IMR-90 (cell line): ENCODE measurements around the gene ZNF219. TPM values are rescaled to one million over a fixed set of nuclear protein-coding genes. Genes with fewer than 3 reads are reported as not detected.

Experiments used
- ATAC-seq: fragments of 200-7000 bp; cut with Tn5 transposase; 2 replicates; pipeline ENCODE4 v1.9.1; 2020; ENCODE audit warnings: low read depth, mild to moderate bottlenecking, moderate library complexity
- BruUV-seq: library from RNA; stranded (reverse); fragments of 400-500 nt; replicated peaks from 2 replicates; lab custom pipeline; 2021; lab: Mats Ljungman, UMichigan
- CTCF ChIA-PET: fragments of 300-600 bp; formaldehyde crosslinking; extraction: SDS; loops from one replicate; lab custom pipeline; 2021; ENCODE audit warnings: antibody characterized with exemption; lab: Yijun Ruan, JAX
- POLR2A ChIA-PET: fragments of 300-600 bp; sonication (Branson Sonifier 250); formaldehyde crosslinking; loops from one replicate; lab custom pipeline; 2022; ENCODE audit warnings: antibody characterized with exemption; ENCODE audit not compliant: unreplicated experiment; lab: Charles Lee
- DNase-seq: peaks from one replicate; pipeline ENCODE4 v3.0.0; 2013
- H2AFZ ChIP-seq: replicated peaks from 2 replicates; pipeline ENCODE3; 2013; ENCODE audit warnings: low read length, mild to moderate bottlenecking; ENCODE audit not compliant: poor library complexity
- H2AK5ac ChIP-seq: 2 replicates; pipeline ENCODE4 v1.6.1; 2013; ENCODE audit warnings: low read depth, low read length, inconsistent platforms
- H2AK9ac ChIP-seq: replicated peaks from 2 replicates; pipeline ENCODE3; 2013; ENCODE audit warnings: mild to moderate bottlenecking, low read depth, low read length, moderate library complexity; ENCODE audit not compliant: poor library complexity
- H2BK120ac ChIP-seq: 2 replicates; pipeline ENCODE4 v1.6.1; 2013; ENCODE audit warnings: low read depth, low read length, inconsistent platforms
- H2BK15ac ChIP-seq: 3 replicates; pipeline ENCODE4 v1.6.1; 2013; ENCODE audit warnings: low read depth, low read length, inconsistent platforms
- H2BK20ac ChIP-seq: 2 replicates; pipeline ENCODE4 v1.6.1; 2013; ENCODE audit warnings: low read depth, mild to moderate bottlenecking, inconsistent platforms, low read length, moderate library complexity
- H2BK5ac ChIP-seq: 2 replicates; pipeline ENCODE4 v1.6.1; 2013; ENCODE audit warnings: mild to moderate bottlenecking, low read depth, low read length, inconsistent platforms; ENCODE audit not compliant: poor library complexity, severe bottlenecking
- H3K14ac ChIP-seq: replicated peaks from 2 replicates; pipeline ENCODE4 v1.6.1; 2013; ENCODE audit warnings: low read depth, low read length, inconsistent platforms
- H3K18ac ChIP-seq: 2 replicates; pipeline ENCODE4 v1.6.1; 2013; ENCODE audit warnings: low read depth, low read length, control low read depth
- H3K23ac ChIP-seq: 2 replicates; pipeline ENCODE4 v1.6.1; 2013; ENCODE audit warnings: low read depth, low read length, inconsistent platforms
- H3K27ac ChIP-seq: 2 replicates; pipeline ENCODE4 v1.5.1; 2013; ENCODE audit warnings: mild to moderate bottlenecking, control low read depth, low read length; ENCODE audit not compliant: insufficient read depth
- H3K27me3 ChIP-seq: 2 replicates; pipeline ENCODE4 v1.6.1; 2013; ENCODE audit warnings: low read length; ENCODE audit not compliant: control insufficient read depth, insufficient read depth
- H3K36me3 ChIP-seq: 2 replicates; pipeline ENCODE4 v1.6.1; 2013; ENCODE audit warnings: low read length, mixed read lengths; ENCODE audit not compliant: control insufficient read depth, insufficient read depth
- H3K4ac ChIP-seq: 2 replicates; pipeline ENCODE4 v1.6.1; 2013; ENCODE audit warnings: low read depth, low read length, inconsistent platforms
- H3K4me1 ChIP-seq: 2 replicates; pipeline ENCODE4 v1.6.1; 2013; ENCODE audit warnings: low read length, mixed read lengths; ENCODE audit not compliant: control insufficient read depth, insufficient read depth
- H3K4me2 ChIP-seq: 2 replicates; pipeline ENCODE4 v1.6.1; 2013; ENCODE audit warnings: low read depth, mild to moderate bottlenecking, control low read depth, low read length, moderate library complexity
- H3K4me3 ChIP-seq: 2 replicates; pipeline ENCODE4 v1.5.1; 2013; ENCODE audit warnings: low read depth, mild to moderate bottlenecking, control low read depth, low read length, moderate library complexity; ENCODE audit not compliant: insufficient read depth
- H3K56ac ChIP-seq: 2 replicates; pipeline ENCODE4 v1.6.1; 2013; ENCODE audit warnings: low read length, inconsistent platforms; ENCODE audit not compliant: insufficient read depth; ENCODE audit errors: extremely low read depth
- H3K79me1 ChIP-seq, 2 experiments: 2 replicates each; pipeline ENCODE4 v1.6.1; 2013; ENCODE audit warnings: low read length in 2 of 2, inconsistent platforms in 1 of 2, low read depth in 1 of 2
- H3K9ac ChIP-seq: 2 replicates; pipeline ENCODE4 v1.6.1; 2013; ENCODE audit warnings: low read depth, low read length, control low read depth
- H3K9me1 ChIP-seq: 2 replicates; pipeline ENCODE4 v1.6.1; 2013; ENCODE audit warnings: low read length, inconsistent platforms; ENCODE audit not compliant: insufficient read depth
- H3K9me3 ChIP-seq: 2 replicates; pipeline ENCODE4 v1.6.1; 2013; ENCODE audit warnings: low read length; ENCODE audit not compliant: control insufficient read depth, insufficient read depth
- H4K20me1 ChIP-seq: 2 replicates; pipeline ENCODE4 v1.6.1; 2013; ENCODE audit warnings: low read length, inconsistent platforms; ENCODE audit not compliant: insufficient read depth
- H4K5ac ChIP-seq: 2 replicates; pipeline ENCODE4 v1.6.1; 2013; ENCODE audit warnings: mild to moderate bottlenecking, low read depth, low read length, control low read depth
- H4K8ac ChIP-seq, 2 experiments: 2 replicates each; pipeline ENCODE4 v1.6.1; 2013; ENCODE audit warnings: low read depth in 2 of 2, low read length in 2 of 2, control low read depth in 1 of 2, inconsistent platforms in 1 of 2
- H4K91ac ChIP-seq: 2 replicates; pipeline ENCODE4 v1.6.1; 2013; ENCODE audit warnings: low read depth, low read length, inconsistent platforms; ENCODE audit not compliant: insufficient read depth
- BHLHE40 ChIP-seq: fragments of 150-350 bp; IDR thresholded peaks from 2 replicates; pipeline ENCODE4 v1.6.1; 2016; ENCODE audit warnings: mild to moderate bottlenecking, low read depth, low read length
- CEBPB ChIP-seq: IDR thresholded peaks from 2 replicates; pipeline ENCODE4 v1.6.1; 2012; ENCODE audit warnings: low read depth, low read length, improper control_type of control experiment
- FOS ChIP-seq: fragments of 150-350 bp; IDR thresholded peaks from 2 replicates; pipeline ENCODE4 v1.6.1; 2016; ENCODE audit warnings: low read depth, low read length
- MAFK ChIP-seq: IDR thresholded peaks from 2 replicates; pipeline ENCODE4 v1.6.1; 2012; ENCODE audit warnings: low read depth, low read length, improper control_type of control experiment
- MAZ ChIP-seq: IDR thresholded peaks from 2 replicates; pipeline ENCODE4 v1.6.1; 2012; ENCODE audit warnings: low read depth, mild to moderate bottlenecking, low read length, improper control_type of control experiment, moderate library complexity, borderline replicate concordance
- MXI1 ChIP-seq: IDR thresholded peaks from 2 replicates; pipeline ENCODE4 v1.6.1; 2012; ENCODE audit warnings: low read depth, mild to moderate bottlenecking, low read length, moderate library complexity, borderline replicate concordance
- NFE2L2 ChIP-seq: fragments of 150-350 bp; IDR thresholded peaks from 2 replicates; pipeline ENCODE4 v1.6.1; 2016; ENCODE audit warnings: low read depth, mild to moderate bottlenecking, low read length
- POLR2A ChIP-seq: IDR thresholded peaks from 2 replicates; pipeline ENCODE4 v1.6.1; 2012; ENCODE audit warnings: mild to moderate bottlenecking, low read depth, low read length
- RAD21 ChIP-seq: IDR thresholded peaks from 2 replicates; pipeline ENCODE4 v1.6.1; 2012; ENCODE audit warnings: low read length, improper control_type of control experiment
- RCOR1 ChIP-seq: IDR thresholded peaks from 2 replicates; pipeline ENCODE4 v1.6.1; 2012; ENCODE audit warnings: mild to moderate bottlenecking, low read length, improper control_type of control experiment; ENCODE audit not compliant: insufficient replicate concordance
- RFX5 ChIP-seq: IDR thresholded peaks from 2 replicates; pipeline ENCODE4 v1.8.0; 2012; ENCODE audit warnings: low read depth, mild to moderate bottlenecking, low read length, moderate library complexity
- SMC3 ChIP-seq: fragments of 150-350 bp; IDR thresholded peaks from 2 replicates; pipeline ENCODE4 v1.6.1; 2016; ENCODE audit warnings: low read depth, mild to moderate bottlenecking, antibody characterized with exemption, low read length, moderate library complexity
- WGBS, 2 experiments: methylation state at CpG; one replicate each; pipeline versions ENCODE4 v1.1.5 to v1.1.7; 2013; ENCODE audit warnings: missing lambda C conversion rate in 2 of 2; ENCODE audit not compliant: insufficient read length in 1 of 2; ENCODE audit errors: extremely low coverage in 2 of 2; 5-methylcytosine and 5-hydroxymethylcytosine counted together
- dilution Hi-C: fragments of 300-500 bp; cut with HindIII; formaldehyde crosslinking; loops from one replicate; pipeline ENCODE4 v1.14.3; 2018; ENCODE audit warnings: low sequenced_read_pairs; ENCODE audit not compliant: unreplicated experiment
- in situ Hi-C: fragments of 300-500 bp; cut with MboI; formaldehyde crosslinking; loops from 3 replicates; pipeline ENCODE4 v1.14.3; 2019; ENCODE audit warnings: low sequenced_read_pairs, inconsistent platforms, mixed read lengths
- intact Hi-C: fragments of 100-400 bp; cut with micrococcal nuclease; formaldehyde crosslinking; loops from 2 replicates; pipeline ENCODE4 v1.10.0; 2022
- polyA plus RNA-seq, 3 experiments: library from polyadenylated mRNA; depleted of rRNA; stranded (reverse); fragments of >200 nt; gene quantifications; 2 replicates each; pipeline ENCODE4 v1.2.3, GENCODE V29; 2012; ENCODE audit warnings: low replicate concordance in 1 of 3
- total RNA-seq: library from RNA; depleted of rRNA; stranded (reverse); fragments of >200 nt; gene quantifications from 2 replicates; pipeline ENCODE4 v1.2.3, GENCODE V29; 2012
- TF ChIP-seq, protein P1 (sequence below): fragments of 150-350 bp; IDR thresholded peaks from 2 replicates; pipeline ENCODE4 v1.6.1; 2017; ENCODE audit warnings: mild to moderate bottlenecking, antibody characterized with exemption, low read length, low read depth
- TF ChIP-seq, protein P2 (sequence below): conservative IDR thresholded peaks from 2 replicates; pipeline ENCODE4 v1.5.1; 2012; ENCODE audit warnings: mild to moderate bottlenecking, low read depth, low read length, improper control_type of control experiment
- TF ChIP-seq, protein P3 (sequence below): fragments of 150-350 bp; IDR thresholded peaks from 2 replicates; pipeline ENCODE4 v1.6.1; 2016; ENCODE audit warnings: low read depth, mild to moderate bottlenecking, low read length, moderate library complexity, borderline replicate concordance

The ZNF219 gene
- total and polyA plus RNA-seq, 2 of the 4 experiments (the other 2 are of a cell fraction) = 0.90 to 3.8 TPM

DNA sequence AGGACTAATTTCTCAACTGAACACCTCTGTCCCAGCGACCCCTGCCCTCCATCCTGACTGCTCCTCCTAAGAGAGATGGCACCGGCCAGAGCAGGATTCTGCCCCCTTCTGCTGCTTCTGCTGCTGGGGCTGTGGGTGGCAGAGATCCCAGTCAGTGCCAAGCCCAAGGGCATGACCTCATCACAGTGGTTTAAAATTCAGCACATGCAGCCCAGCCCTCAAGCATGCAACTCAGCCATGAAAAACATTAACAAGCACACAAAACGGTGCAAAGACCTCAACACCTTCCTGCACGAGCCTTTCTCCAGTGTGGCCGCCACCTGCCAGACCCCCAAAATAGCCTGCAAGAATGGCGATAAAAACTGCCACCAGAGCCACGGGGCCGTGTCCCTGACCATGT, 55.5 kb downstream of the ZNF219 start:
- Histone ChIP-seq H3K9me1 (no peaks in the 10 kb centered on the region), H3K9ac (no peak overlapping the region), H2AK9ac (no peak overlapping the region), H3K4ac (no peak overlapping the region), H3K27ac (no peak overlapping the region), H2AFZ (no peak overlapping the region), H3K36me3 (no peaks in the 10 kb centered on the region), H3K79me1 (no peaks in the 10 kb centered on the region), H2BK120ac (no peak overlapping the region), H3K4me2 (no peak overlapping the region), H3K4me1 (peaks cover 2% of the 10 kb centered on the region; the same call in 1 of the 2 replicates), H3K9me3 (no peaks in the 10 kb centered on the region), H2BK20ac (no peak overlapping the region), H4K5ac (no peak overlapping the region), H4K8ac (no peak overlapping the region), H3K23ac (no peak overlapping the region), H4K91ac (no peak overlapping the region), H3K4me3 (no peak overlapping the region), H3K18ac (no peak overlapping the region), H2BK15ac (no peak overlapping the region), H3K14ac (no peak overlapping the region), H2AK5ac (no peak overlapping the region), H3K27me3 (peaks cover 25% of the 10 kb centered on the region), H2BK5ac (no peak overlapping the region), H3K56ac (no peak overlapping the region), H4K20me1 (no peaks in the 10 kb centered on the region)
- no TSS peak for BruUV-seq
- CTCF ChIA-PET = no interaction called here
- no peak for DNase-seq
- intact Hi-C loops (no loop called here), dilution Hi-C loops (no loop called here), in situ Hi-C loops (no loop called here)
- POLR2A ChIA-PET = no interaction called here
- no peak for ATAC-seq
- TF ChIP-seq MAFK (no peak), CEBPB (no peak), BHLHE40 (no peak), NFE2L2 (no peak), POLR2A (no peak), RAD21 (no peak), MXI1 (no peak), RFX5 (no peak), RCOR1 (no peak), SMC3 (no peak), FOS (no peak), MAZ (no peak)
- TF ChIP-seq, protein P1, sequence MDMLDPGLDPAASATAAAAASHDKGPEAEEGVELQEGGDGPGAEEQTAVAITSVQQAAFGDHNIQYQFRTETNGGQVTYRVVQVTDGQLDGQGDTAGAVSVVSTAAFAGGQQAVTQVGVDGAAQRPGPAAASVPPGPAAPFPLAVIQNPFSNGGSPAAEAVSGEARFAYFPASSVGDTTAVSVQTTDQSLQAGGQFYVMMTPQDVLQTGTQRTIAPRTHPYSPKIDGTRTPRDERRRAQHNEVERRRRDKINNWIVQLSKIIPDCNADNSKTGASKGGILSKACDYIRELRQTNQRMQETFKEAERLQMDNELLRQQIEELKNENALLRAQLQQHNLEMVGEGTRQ = no peak
- TF ChIP-seq, protein P2, sequence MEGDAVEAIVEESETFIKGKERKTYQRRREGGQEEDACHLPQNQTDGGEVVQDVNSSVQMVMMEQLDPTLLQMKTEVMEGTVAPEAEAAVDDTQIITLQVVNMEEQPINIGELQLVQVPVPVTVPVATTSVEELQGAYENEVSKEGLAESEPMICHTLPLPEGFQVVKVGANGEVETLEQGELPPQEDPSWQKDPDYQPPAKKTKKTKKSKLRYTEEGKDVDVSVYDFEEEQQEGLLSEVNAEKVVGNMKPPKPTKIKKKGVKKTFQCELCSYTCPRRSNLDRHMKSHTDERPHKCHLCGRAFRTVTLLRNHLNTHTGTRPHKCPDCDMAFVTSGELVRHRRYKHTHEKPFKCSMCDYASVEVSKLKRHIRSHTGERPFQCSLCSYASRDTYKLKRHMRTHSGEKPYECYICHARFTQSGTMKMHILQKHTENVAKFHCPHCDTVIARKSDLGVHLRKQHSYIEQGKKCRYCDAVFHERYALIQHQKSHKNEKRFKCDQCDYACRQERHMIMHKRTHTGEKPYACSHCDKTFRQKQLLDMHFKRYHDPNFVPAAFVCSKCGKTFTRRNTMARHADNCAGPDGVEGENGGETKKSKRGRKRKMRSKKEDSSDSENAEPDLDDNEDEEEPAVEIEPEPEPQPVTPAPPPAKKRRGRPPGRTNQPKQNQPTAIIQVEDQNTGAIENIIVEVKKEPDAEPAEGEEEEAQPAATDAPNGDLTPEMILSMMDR = no peak
- TF ChIP-seq, protein P3, sequence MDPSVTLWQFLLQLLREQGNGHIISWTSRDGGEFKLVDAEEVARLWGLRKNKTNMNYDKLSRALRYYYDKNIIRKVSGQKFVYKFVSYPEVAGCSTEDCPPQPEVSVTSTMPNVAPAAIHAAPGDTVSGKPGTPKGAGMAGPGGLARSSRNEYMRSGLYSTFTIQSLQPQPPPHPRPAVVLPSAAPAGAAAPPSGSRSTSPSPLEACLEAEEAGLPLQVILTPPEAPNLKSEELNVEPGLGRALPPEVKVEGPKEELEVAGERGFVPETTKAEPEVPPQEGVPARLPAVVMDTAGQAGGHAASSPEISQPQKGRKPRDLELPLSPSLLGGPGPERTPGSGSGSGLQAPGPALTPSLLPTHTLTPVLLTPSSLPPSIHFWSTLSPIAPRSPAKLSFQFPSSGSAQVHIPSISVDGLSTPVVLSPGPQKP = no peak
- 79% methylated on average over 5 of the region's 8 CpGs; no CpG with 5 or more reads in 1 of the 2 experiments for WGBS, 2 experiments
